Natural killer cell (primary cell): ENCODE measurements around the gene JDP2. TPM values are rescaled to one million over a fixed set of nuclear protein-coding genes. Genes with fewer than 3 reads are reported as not detected.
A peak's percentile ranks its signal among the peaks of the same experiment; 100 is the strongest.

ENCODE experiments used
- ATAC-seq, 3 donors: fragments of 150-1000 bp in 2 of 3; fragments of 200-7000 bp in 1 of 3; cut with Tn5 transposase; 1 replicate in 1 of 3; 2 replicates in 2 of 3; pipeline ENCODE4 v1.10.0; 2021; ENCODE audit warnings: mild to moderate bottlenecking in 2 of 3, moderate library complexity in 2 of 3
- DNase-seq, 2 donors: peaks; one replicate each; pipeline versions ENCODE4 v3.0.0 to v3.0.0-alpha.2; 2013 to 2021; ENCODE audit warnings: mixed read lengths in 1 of 2
- H3K27ac ChIP-seq: one replicate; pipeline ENCODE4 v1.5.1; 2013; ENCODE audit warnings: mild to moderate bottlenecking, low read length
- H3K27me3 ChIP-seq: one replicate; pipeline ENCODE4 v1.6.1; 2013; ENCODE audit warnings: low read length; ENCODE audit not compliant: control insufficient read depth, insufficient read depth
- H3K36me3 ChIP-seq: one replicate; pipeline ENCODE4 v1.6.1; 2013; ENCODE audit warnings: low read length; ENCODE audit not compliant: control insufficient read depth, insufficient read depth
- H3K4me1 ChIP-seq: one replicate; pipeline ENCODE4 v1.6.1; 2013; ENCODE audit warnings: low read length; ENCODE audit not compliant: control insufficient read depth, insufficient read depth
- H3K4me3 ChIP-seq: one replicate; pipeline ENCODE4 v1.5.1; 2013; ENCODE audit warnings: low read length
- H3K9me3 ChIP-seq: one replicate; pipeline ENCODE4 v1.6.1; 2013; ENCODE audit warnings: low read length; ENCODE audit not compliant: control insufficient read depth, insufficient read depth
- H3K27ac Mint-ChIP-seq, 2 donors: one replicate each; pipeline ENCODE4 v1.8.0; 2022; ENCODE audit warnings: mild to moderate bottlenecking in 2 of 2, mixed read lengths in 2 of 2, moderate library complexity in 1 of 2
- H3K27me3 Mint-ChIP-seq, 2 donors: one replicate each; pipeline ENCODE4 v1.8.0; 2022; ENCODE audit warnings: low read depth in 2 of 2, mixed read lengths in 2 of 2
- H3K36me3 Mint-ChIP-seq: one replicate; pipeline ENCODE4 v1.8.0; 2022; ENCODE audit warnings: mixed read lengths
- H3K4me1 Mint-ChIP-seq, 2 donors: one replicate each; pipeline ENCODE4 v1.8.0; 2022; ENCODE audit warnings: mixed read lengths in 2 of 2
- H3K4me3 Mint-ChIP-seq: one replicate; pipeline ENCODE4 v1.8.0; 2022; ENCODE audit warnings: mild to moderate bottlenecking, moderate library complexity, mixed read lengths
- H3K9me3 Mint-ChIP-seq, 2 donors: one replicate each; pipeline ENCODE4 v1.8.0; 2022; ENCODE audit warnings: mixed read lengths in 2 of 2
- CTCF ChIP-seq: fragments of 200-600 bp; IDR thresholded peaks from one replicate; pipeline ENCODE4 v1.8.0; 2022; ENCODE audit warnings: antibody characterized with exemption
- WGBS: methylation state at CpG from one replicate; pipeline ENCODE4 v1.1.7; 2013; ENCODE audit warnings: missing lambda C conversion rate; ENCODE audit not compliant: insufficient coverage; 5-methylcytosine and 5-hydroxymethylcytosine counted together
- intact Hi-C: fragments of 100-400 bp; cut with micrococcal nuclease; formaldehyde crosslinking; loops from one replicate; pipeline ENCODE4 v1.14.2; 2022
- total RNA-seq, 4 donors: library from RNA; stranded (reverse); fragments of 120-200 nt in 1 of 4; gene quantifications; one replicate each; pipeline versions ENCODE4 v1.2.3 to v1.2.4, GENCODE V29; 2013 to 2022

Gene JDP2
- total RNA-seq, 3 donors from 2014 or later (not counting 1 experiment from before 2014, with no cell fraction given) = 1.9 to 10.5 (median 3.2) TPM

GRCh38 chr14:75486318-75486717, 58.5 kb downstream of the JDP2 start:
- H3K27ac Mint-ChIP-seq = no peak overlapping the region
- intact Hi-C loops = no loop called here
- no peak overlapping the region for H3K4me3 ChIP-seq
- peaks cover 5 to 10% of the 10 kb centered on the region in 2 donors for H3K4me1 Mint-ChIP-seq
- H3K27me3 ChIP-seq = no peaks in the 10 kb centered on the region
- no peaks in the 10 kb centered on the region for H3K36me3 ChIP-seq
- DNase-seq = no peak
- no peaks in the 10 kb centered on the region for H3K9me3 Mint-ChIP-seq
- no peak overlapping the region for H3K27ac ChIP-seq
- peaks cover 5 to 11% of the 10 kb centered on the region in 2 donors for H3K27me3 Mint-ChIP-seq
- no peak overlapping the region for H3K4me3 Mint-ChIP-seq
- peaks cover 5% of the 10 kb centered on the region for H3K4me1 ChIP-seq
- no peak for TF ChIP-seq CTCF
- no peaks in the 10 kb centered on the region for H3K9me3 ChIP-seq
- WGBS = no CpG with 5 or more reads among the region's 1 CpG
- no peaks in the 10 kb centered on the region for H3K36me3 Mint-ChIP-seq
- no peak for ATAC-seq

- no peak overlapping the region for H3K27ac ChIP-seq
- DNase-seq (peak in 1 of 2 donors; percentile 52), ATAC-seq (peak in 2 of 3 donors; percentile 46 to 55)
- Mint-ChIP-seq H3K36me3 (no peaks in the 10 kb centered on the region), H3K4me3 (no peak overlapping the region), H3K27ac (no peak overlapping the region), H3K4me1 (peaks cover 5 to 10% of the 10 kb centered on the region in 2 donors), H3K27me3 (peaks cover 0 to 10% of the 10 kb centered on the region in 2 donors), H3K9me3 (no peaks in the 10 kb centered on the region)
- no peak overlapping the region for H3K4me3 ChIP-seq
- no peak for TF ChIP-seq CTCF
- H3K4me1 ChIP-seq = peaks cover 5% of the 10 kb centered on the region
- H3K36me3 ChIP-seq = no peaks in the 10 kb centered on the region
- H3K9me3 ChIP-seq = no peaks in the 10 kb centered on the region
- intact Hi-C loops = no loop called here
- no peaks in the 10 kb centered on the region for H3K27me3 ChIP-seq
- 54% methylated on average over 7 of the region's 7 CpGs for WGBS
Observed at GRCh38 chr14:75487155-75487671, 59.4 kb downstream of the JDP2 start.

GRCh38 chr14:75489480-75489837, 61.6 kb downstream of the JDP2 start:
- Mint-ChIP-seq H3K36me3 (no peaks in the 10 kb centered on the region), H3K27ac (no peak overlapping the region), H3K27me3 (peaks cover 0 to 6% of the 10 kb centered on the region in 2 donors), H3K9me3 (no peaks in the 10 kb centered on the region), H3K4me1 (peaks cover 5 to 10% of the 10 kb centered on the region in 2 donors), H3K4me3 (no peak overlapping the region)
- intact Hi-C loops = loop anchor here (1.0 to 2.0 kb wide), 2 partner anchors 182 to 357 kb away; no protein-coding TSS in a partner anchor
- no peak for TF ChIP-seq CTCF
- WGBS = 88% methylated on average over 6 of the region's 6 CpGs
- DNase-seq = no peak
- H3K9me3 ChIP-seq = no peaks in the 10 kb centered on the region
- H3K4me1 ChIP-seq = peaks cover 5% of the 10 kb centered on the region
- H3K4me3 ChIP-seq = no peak overlapping the region
- H3K27me3 ChIP-seq = no peaks in the 10 kb centered on the region
- no peaks in the 10 kb centered on the region for H3K36me3 ChIP-seq
- H3K27ac ChIP-seq = no peak overlapping the region
- no peak for ATAC-seq

GRCh38 chr14:75491376-75491978, 63.7 kb downstream of the JDP2 start:
- H3K4me3 ChIP-seq = no peak overlapping the region
- peaks cover 5 to 10% of the 10 kb centered on the region in 2 donors for H3K4me1 Mint-ChIP-seq
- H3K4me3 Mint-ChIP-seq = no peak overlapping the region
- no peaks in the 10 kb centered on the region for H3K36me3 ChIP-seq
- H3K9me3 Mint-ChIP-seq = no peaks in the 10 kb centered on the region
- ATAC-seq (no peak), DNase-seq (no peak)
- H3K27me3 Mint-ChIP-seq = peaks cover 0 to 2% of the 10 kb centered on the region in 2 donors
- intact Hi-C loops = no loop called here
- H3K36me3 Mint-ChIP-seq = no peaks in the 10 kb centered on the region
- TF ChIP-seq CTCF = no peak
- peaks cover 5% of the 10 kb centered on the region for H3K4me1 ChIP-seq
- H3K27ac Mint-ChIP-seq = no peak overlapping the region
- no peaks in the 10 kb centered on the region for H3K9me3 ChIP-seq
- H3K27me3 ChIP-seq = no peaks in the 10 kb centered on the region
- no peak overlapping the region for H3K27ac ChIP-seq
- 86% methylated on average over 14 of the region's 14 CpGs for WGBS
